BLaER1 treated with 17β-estradiol and CSF1 and Interleukin-3, amounts not matched to agents 10 nM and 100 nM (cell line): ENCODE measurements around the gene THOC6.
"Not testable (repeated sequence)": the region's sequence is repeated elsewhere in the genome, so short reads cannot be mapped to it uniquely, and the experiment has no call there.

ENCODE experiments used
- H3K27ac ChIP-seq, 11 experiments: shearing (Covaris generic); formaldehyde crosslinking; 2 replicates each; pipeline ENCODE4 v1.8.1; 2022
- H3K27me3 ChIP-seq, 11 experiments: shearing (Covaris generic); formaldehyde crosslinking; 2 replicates each; pipeline ENCODE4 v1.8.1; 2022
- H3K36me3 ChIP-seq, 11 experiments: shearing (Covaris generic); formaldehyde crosslinking; 2 replicates each; pipeline ENCODE4 v1.8.1; 2022
- H3K4me1 ChIP-seq, 10 experiments: shearing (Covaris generic); formaldehyde crosslinking; 2 replicates each; pipeline ENCODE4 v1.8.1; 2022
- H3K4me2 ChIP-seq, 11 experiments: shearing (Covaris generic); formaldehyde crosslinking; 2 replicates each; pipeline ENCODE4 v1.8.1; 2022
- H3K4me3 ChIP-seq, 10 experiments: shearing (Covaris generic); formaldehyde crosslinking; 2 replicates each; pipeline ENCODE4 v1.8.1; 2022
- H3K9ac ChIP-seq, 11 experiments: shearing (Covaris generic); formaldehyde crosslinking; 2 replicates each; pipeline ENCODE4 v1.8.1; 2022
- H3K9me3 ChIP-seq, 11 experiments: shearing (Covaris generic); formaldehyde crosslinking; replicated peaks in 1 of 11; 2 replicates each; pipeline ENCODE4 v1.8.1; 2022
- H4K20me1 ChIP-seq, 11 experiments: shearing (Covaris generic); formaldehyde crosslinking; 2 replicates each; pipeline ENCODE4 v1.8.1; 2022
- Cebpa-rat ChIP-seq, 11 experiments: shearing (Covaris generic); IDR thresholded peaks; 2 replicates each; pipeline ENCODE4 v1.8.1; 2022

THOC6 gene

GRCh38 chr16:3075523-3075915 lies 51.7 kb downstream of the THOC6 start:
- Histone ChIP-seq H3K9ac (peak overlapping the region in 9 of 11 experiments; percentile 32 to 82 (median 72); a peak in 17 of 22 replicates), H3K27me3 (no peaks in the 10 kb centered on the region), H3K4me2 (peak overlapping the region; percentile 70 to 95 (median 89)), H3K36me3 (peaks cover 0 to 23% (median 1%) of the 10 kb centered on the region in 11 experiments; a peak in 8 of 22 replicates), H3K4me3 (peak overlapping the region in 6 of 10 experiments; percentile 6 to 50 (median 37); a peak in 7 of 20 replicates), H3K9me3 (peaks cover 10 to 42% (median 38%) of the 10 kb centered on the region in 11 experiments; a peak in 20 of 22 replicates), H3K4me1 (peaks cover 44 to 82% (median 76%) of the 10 kb centered on the region in 10 experiments), H3K27ac (peak overlapping the region in 9 of 11 experiments; percentile 45 to 95 (median 86); a peak in 17 of 22 replicates), H4K20me1 (no peaks in the 10 kb centered on the region)
- TF ChIP-seq Cebpa-rat (IDR thresholded peaks at IDR 0.05), result no peak

GRCh38 chr16:3075946-3076345 lies 52.1 kb downstream of the THOC6 start:
- not testable (repeated sequence) for H4K20me1 ChIP-seq, H3K27me3 ChIP-seq
- Histone ChIP-seq H3K27ac (peak overlapping the region in 8 of 11 experiments; percentile 77 to 95 (median 89); a peak in 17 of 22 replicates), H3K9me3 (peaks cover 11 to 47% (median 42%) of the 10 kb centered on the region in 11 experiments; a peak in 20 of 22 replicates), H3K4me1 (peaks cover 44 to 79% (median 72%) of the 10 kb centered on the region in 10 experiments), H3K4me2 (peak overlapping the region; percentile 43 to 95 (median 89); a peak in 21 of 22 replicates), H3K36me3 (peaks cover 0 to 28% (median 6%) of the 10 kb centered on the region in 11 experiments; a peak in 8 of 22 replicates), H3K9ac (peak overlapping the region in 7 of 11 experiments; percentile 30 to 82 (median 72); a peak in 11 of 22 replicates), H3K4me3 (0 out of 20 replicates have a peak overlapping the region, but pooled peaks of 2 of the 10 experiments have one; percentile 13 to 39)

- peak overlapping the region in 9 of 11 experiments; percentile 7 to 95 (median 86); a peak in 18 of 22 replicates for H3K27ac ChIP-seq
- H4K20me1 ChIP-seq, result no peaks in the 10 kb centered on the region
- H3K27me3 ChIP-seq, result no peaks in the 10 kb centered on the region
- H3K4me3 ChIP-seq, result peak overlapping the region in 5 of 10 experiments; percentile 13 to 39 (median 28); a peak in 8 of 20 replicates
- no peak for TF ChIP-seq Cebpa-rat (IDR thresholded peaks at IDR 0.05)
- peaks cover 44 to 77% (median 66%) of the 10 kb centered on the region in 10 experiments for H3K4me1 ChIP-seq
- H3K4me2 ChIP-seq, result peak overlapping the region; percentile 43 to 95 (median 89)
- H3K9ac ChIP-seq, result peak overlapping the region in 7 of 11 experiments; percentile 23 to 82 (median 72); a peak in 12 of 22 replicates
- peaks cover 0 to 32% (median 10%) of the 10 kb centered on the region in 11 experiments; a peak in 8 of 22 replicates for H3K36me3 ChIP-seq
- H3K9me3 ChIP-seq, result peaks cover 11 to 52% (median 47%) of the 10 kb centered on the region in 11 experiments; a peak in 20 of 22 replicates
These were observed 52.7 kb downstream of the THOC6 start for GRCh38 chr16:3076577-3076976.
